KMS-11 (cell line): Measurements from ENCODE around the gene SLC27A1.

ENCODE experiments used
- H2AFZ ChIP-seq: fragments of 200-600 bp; sonication (generic); 2 replicates; pipeline ENCODE4 v1.6.1; 2016; ENCODE audit warnings: antibody characterized with exemption, mixed run types, low read depth
- H3K27ac ChIP-seq: fragments of 200-600 bp; sonication (generic); 2 replicates; pipeline ENCODE4 v1.6.1; 2016; ENCODE audit warnings: mild to moderate bottlenecking, mixed run types
- H3K27me3 ChIP-seq: fragments of 200-600 bp; sonication (generic); 2 replicates; pipeline ENCODE4 v1.6.1; 2017; ENCODE audit warnings: mild to moderate bottlenecking, low read depth, mixed run types, moderate library complexity; ENCODE audit not compliant: insufficient read depth
- H3K36me3 ChIP-seq: fragments of 200-600 bp; sonication (generic); 2 replicates; pipeline ENCODE4 v1.6.1; 2017; ENCODE audit warnings: mild to moderate bottlenecking, mixed run types; ENCODE audit not compliant: insufficient read depth
- H3K4me1 ChIP-seq: fragments of 200-600 bp; sonication (generic); 2 replicates; pipeline ENCODE4 v1.6.1; 2016; ENCODE audit warnings: mild to moderate bottlenecking, low read depth, mixed run types; ENCODE audit not compliant: poor library complexity, severe bottlenecking
- H3K4me2 ChIP-seq: fragments of 200-600 bp; sonication (generic); 2 replicates; pipeline ENCODE4 v1.7.0; 2016; ENCODE audit warnings: mild to moderate bottlenecking, mixed run types
- H3K4me3 ChIP-seq: fragments of 200-600 bp; sonication (generic); IDR thresholded peaks from 2 replicates; pipeline ENCODE4 v1.6.1; 2017; ENCODE audit warnings: low read depth, low read length, mixed read lengths; ENCODE audit not compliant: insufficient read depth
- H3K79me2 ChIP-seq: fragments of 200-600 bp; sonication (generic); 2 replicates; pipeline ENCODE4 v1.6.1; 2016; ENCODE audit warnings: low read depth, mixed run types; ENCODE audit not compliant: insufficient read depth
- H3K9ac ChIP-seq: fragments of 200-600 bp; sonication (generic); 2 replicates; pipeline ENCODE4 v1.6.1; 2016; ENCODE audit warnings: mild to moderate bottlenecking, mixed run types
- H4K20me1 ChIP-seq: fragments of 200-600 bp; sonication (generic); 2 replicates; pipeline ENCODE4 v1.6.1; 2016; ENCODE audit warnings: mild to moderate bottlenecking, mixed run types; ENCODE audit not compliant: insufficient read depth
- TF ChIP-seq, protein P1 (sequence below): fragments of 200-600 bp; sonication (generic); conservative IDR thresholded peaks from 2 replicates; pipeline ENCODE4 v1.6.1; 2017; ENCODE audit warnings: low read depth, mild to moderate bottlenecking, antibody characterized with exemption, low read length, moderate library complexity, mixed read lengths

SLC27A1 gene

DNA sequence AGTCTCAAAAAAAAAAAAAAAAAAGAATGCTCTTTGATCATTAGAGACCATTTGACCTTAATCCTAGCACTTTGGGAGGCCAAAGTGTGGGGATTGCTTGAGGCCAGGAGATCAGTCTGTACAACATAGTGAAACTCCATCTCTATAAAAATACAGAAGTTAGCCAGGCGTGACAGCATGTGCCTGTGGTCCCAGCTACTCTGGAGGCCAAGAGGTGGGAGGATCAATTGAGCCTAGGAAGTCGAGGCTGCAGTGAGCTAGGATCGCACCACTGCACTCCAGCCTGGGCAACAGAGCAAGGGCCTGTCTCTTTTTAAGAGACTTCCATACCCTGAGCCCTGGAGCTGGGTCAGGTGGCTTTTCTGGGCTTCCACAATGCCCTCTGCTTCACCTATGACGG, 73.7 kb downstream of the SLC27A1 start:
- peaks cover 1% of the 10 kb centered on the region for H3K4me1 ChIP-seq
- H3K27me3 ChIP-seq, result no peaks in the 10 kb centered on the region; the same call in 1 of the 2 replicates
- no peaks in the 10 kb centered on the region for H4K20me1 ChIP-seq
- H3K4me2 ChIP-seq, result no peak overlapping the region
- TF ChIP-seq, protein P1, sequence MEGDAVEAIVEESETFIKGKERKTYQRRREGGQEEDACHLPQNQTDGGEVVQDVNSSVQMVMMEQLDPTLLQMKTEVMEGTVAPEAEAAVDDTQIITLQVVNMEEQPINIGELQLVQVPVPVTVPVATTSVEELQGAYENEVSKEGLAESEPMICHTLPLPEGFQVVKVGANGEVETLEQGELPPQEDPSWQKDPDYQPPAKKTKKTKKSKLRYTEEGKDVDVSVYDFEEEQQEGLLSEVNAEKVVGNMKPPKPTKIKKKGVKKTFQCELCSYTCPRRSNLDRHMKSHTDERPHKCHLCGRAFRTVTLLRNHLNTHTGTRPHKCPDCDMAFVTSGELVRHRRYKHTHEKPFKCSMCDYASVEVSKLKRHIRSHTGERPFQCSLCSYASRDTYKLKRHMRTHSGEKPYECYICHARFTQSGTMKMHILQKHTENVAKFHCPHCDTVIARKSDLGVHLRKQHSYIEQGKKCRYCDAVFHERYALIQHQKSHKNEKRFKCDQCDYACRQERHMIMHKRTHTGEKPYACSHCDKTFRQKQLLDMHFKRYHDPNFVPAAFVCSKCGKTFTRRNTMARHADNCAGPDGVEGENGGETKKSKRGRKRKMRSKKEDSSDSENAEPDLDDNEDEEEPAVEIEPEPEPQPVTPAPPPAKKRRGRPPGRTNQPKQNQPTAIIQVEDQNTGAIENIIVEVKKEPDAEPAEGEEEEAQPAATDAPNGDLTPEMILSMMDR, result no peak
- H3K36me3 ChIP-seq, result no peaks in the 10 kb centered on the region
- no peak overlapping the region for H3K27ac ChIP-seq
- no peak overlapping the region for H2AFZ ChIP-seq
- no peaks in the 10 kb centered on the region for H3K79me2 ChIP-seq
- no peak overlapping the region for H3K9ac ChIP-seq
- no peak overlapping the region for H3K4me3 ChIP-seq

DNA sequence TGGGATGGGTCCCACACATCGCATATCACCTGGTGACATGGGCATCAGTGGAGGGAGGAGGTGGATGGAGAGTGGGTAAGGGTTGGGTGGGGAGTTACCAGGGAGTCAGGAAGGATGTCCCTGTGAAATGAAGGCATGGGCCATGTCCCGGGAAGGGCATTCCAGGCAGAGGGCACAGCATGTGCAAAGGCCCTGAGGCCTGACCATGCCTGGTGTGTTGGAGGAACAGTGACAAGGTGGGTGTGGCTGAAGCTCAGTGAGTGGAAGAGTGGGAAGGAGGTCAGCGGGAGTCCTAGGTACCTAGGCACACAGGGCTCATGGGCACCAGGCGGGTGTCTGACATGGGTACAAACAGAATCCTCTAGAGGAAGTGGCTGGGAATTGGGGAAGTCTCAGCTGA, 74.1 kb downstream of the SLC27A1 start:
- Histone ChIP-seq H4K20me1 (no peaks in the 10 kb centered on the region), H3K27me3 (no peaks in the 10 kb centered on the region; the same call in 1 of the 2 replicates), H3K27ac (no peak overlapping the region), H3K79me2 (no peaks in the 10 kb centered on the region), H2AFZ (no peak overlapping the region), H3K4me2 (no peak overlapping the region), H3K36me3 (no peaks in the 10 kb centered on the region), H3K4me3 (no peak overlapping the region), H3K9ac (no peak overlapping the region), H3K4me1 (no peaks in the 10 kb centered on the region)
- TF ChIP-seq, protein P1, result no peak

DNA sequence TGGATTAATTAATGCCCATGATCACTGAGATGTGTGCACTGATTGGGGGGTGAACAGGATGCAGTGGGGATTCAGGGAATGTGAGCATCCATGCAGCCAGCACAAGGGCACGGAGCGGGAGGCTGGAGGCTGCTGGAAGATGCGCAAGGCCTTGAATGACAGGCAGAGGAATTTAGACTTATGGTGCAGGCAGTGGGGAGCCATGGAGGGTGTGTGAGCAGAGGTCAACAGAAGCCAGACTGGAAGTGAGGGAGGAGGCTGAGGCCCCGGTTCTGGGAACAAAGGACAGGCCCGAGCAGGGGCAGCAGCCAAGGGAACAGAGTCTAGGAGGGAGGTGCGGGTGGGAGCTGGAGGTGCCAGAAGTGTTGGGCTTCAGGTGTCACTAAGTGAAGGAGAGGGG, 77.8 kb downstream of the SLC27A1 start:
- Histone ChIP-seq H3K4me3 (no peak overlapping the region), H2AFZ (no peak overlapping the region), H3K27me3 (peaks cover 4% of the 10 kb centered on the region), H3K27ac (no peak overlapping the region), H4K20me1 (no peaks in the 10 kb centered on the region), H3K4me1 (no peaks in the 10 kb centered on the region), H3K79me2 (no peaks in the 10 kb centered on the region), H3K9ac (no peak overlapping the region), H3K36me3 (no peaks in the 10 kb centered on the region), H3K4me2 (no peak overlapping the region)
- TF ChIP-seq, protein P1, result no peak

DNA sequence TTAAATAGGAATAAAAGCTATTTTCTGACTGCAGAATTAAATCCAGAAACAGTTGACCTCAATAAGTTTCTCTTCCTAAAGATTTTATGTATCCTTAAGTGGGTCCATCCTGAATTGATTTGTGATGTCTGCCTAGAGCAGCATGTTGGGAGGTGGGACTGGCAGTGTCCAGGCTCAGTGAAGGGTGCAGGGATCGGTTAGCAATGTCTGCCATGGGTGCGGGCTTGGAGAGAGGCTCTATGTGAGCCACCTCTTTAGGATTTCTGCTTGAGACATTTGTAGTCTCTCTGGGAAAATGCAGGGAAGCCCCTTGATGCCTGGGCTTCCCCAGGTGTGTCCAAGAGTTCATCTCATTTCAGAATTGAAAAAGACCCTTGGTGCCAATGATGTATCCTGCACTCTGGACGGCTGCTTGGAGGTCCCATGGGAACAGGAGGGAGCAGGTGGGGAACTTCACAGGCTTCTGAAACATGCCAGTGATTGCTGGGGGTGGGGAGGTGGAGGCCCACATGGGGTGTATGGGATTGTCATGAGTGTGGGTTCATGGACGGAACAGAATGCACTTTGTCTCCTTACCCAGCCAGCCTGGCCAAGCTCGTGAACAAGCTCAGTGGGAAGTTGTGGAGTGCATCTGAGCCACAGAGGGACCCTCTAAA, 78.9 kb downstream of the SLC27A1 start:
- H2AFZ ChIP-seq, result no peak overlapping the region
- no peak overlapping the region for H3K27ac ChIP-seq
- no peaks in the 10 kb centered on the region for H4K20me1 ChIP-seq
- no peak overlapping the region for H3K4me2 ChIP-seq
- peaks cover 6% of the 10 kb centered on the region for H3K27me3 ChIP-seq
- TF ChIP-seq, protein P1, result no peak
- no peaks in the 10 kb centered on the region for H3K79me2 ChIP-seq
- H3K4me1 ChIP-seq, result no peaks in the 10 kb centered on the region
- no peaks in the 10 kb centered on the region for H3K36me3 ChIP-seq
- H3K4me3 ChIP-seq, result no peak overlapping the region
- H3K9ac ChIP-seq, result no peak overlapping the region
